ENCODE results near the gene GRIA4.

GRCh38 chr11:105870516-105871113 is 260.7 kb downstream of the GRIA4 start:
- TF ChIP-seq CTCF (IDR thresholded peaks at IDR 0.05) (no peak), POLR2A (IDR thresholded peaks at IDR 0.05) (no peak)

All from upper lobe of left lung (tissue), 4 donors.